Measurements from ENCODE around the gene USP46.
A peak's percentile ranks its signal among the peaks of the same experiment; 100 is the strongest.

Gene USP46

GRCh38 chr4:52659001-52659721, at the start of gene USP46:
USP46 (minus strand) TSS chr4:52659301; CDS start chr4:52659150, 151 bp downstream.
- DNase-seq, result no peak

- no peak for DNase-seq
These were observed 45.6 kb upstream of the USP46 start for GRCh38 chr4:52704661-52705060.

DNA sequence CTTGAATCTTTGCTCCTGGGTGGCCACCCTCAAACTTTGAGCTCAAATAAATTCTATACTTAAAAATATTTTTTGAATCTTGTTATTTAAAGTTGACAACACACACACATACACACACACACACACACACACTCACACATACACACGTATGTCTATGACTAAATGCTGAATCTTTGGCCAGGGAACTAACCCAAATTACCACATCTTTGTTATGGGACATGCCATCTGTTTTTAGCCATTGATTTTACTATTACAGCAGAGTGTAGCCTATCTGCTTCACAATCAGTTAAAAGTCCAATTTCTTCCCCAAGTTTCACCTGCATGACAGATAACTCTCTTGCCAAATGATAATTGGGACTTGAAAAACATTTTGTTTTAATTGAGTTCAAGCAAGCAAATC, 45.0 kb upstream of the USP46 start:
- no peak for DNase-seq

DNA sequence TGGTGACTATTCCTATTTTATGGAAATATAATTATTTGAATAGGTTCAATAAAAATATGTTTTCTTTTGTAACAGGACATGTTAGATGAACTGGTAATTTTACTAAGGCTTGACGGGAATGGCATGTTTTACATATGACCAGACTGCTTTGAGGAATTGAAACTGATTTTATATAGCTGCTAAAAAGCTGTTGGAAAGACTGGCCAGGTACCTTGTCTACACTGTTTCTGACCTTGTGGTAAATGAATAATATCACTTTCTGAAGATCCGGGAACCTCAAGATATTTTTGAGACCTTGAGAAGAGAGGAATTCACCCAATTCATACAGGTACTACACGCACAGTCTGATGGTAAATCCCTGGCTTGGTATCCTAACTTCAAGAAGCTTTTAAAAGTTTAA, 42.1 kb upstream of the USP46 start:
- DNase-seq, result no peak

DNA sequence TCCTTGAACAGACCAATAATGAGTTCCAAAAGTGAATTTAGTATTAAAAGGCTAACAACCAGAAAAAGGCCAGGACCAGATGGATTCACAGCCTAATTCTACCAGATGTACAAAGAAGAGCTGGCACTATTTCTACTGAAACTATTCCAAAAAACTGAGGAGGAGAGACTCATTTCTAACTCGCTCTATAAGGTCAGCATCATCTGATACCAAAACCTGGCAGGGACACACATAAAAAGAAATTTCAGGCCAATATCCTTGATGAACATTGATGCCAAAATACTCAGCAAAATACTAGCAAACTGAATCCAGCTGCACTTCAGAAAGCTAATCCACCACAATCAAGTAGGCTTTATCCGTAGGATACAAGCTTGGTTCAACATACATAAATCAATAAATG, 35.8 kb upstream of the USP46 start:
- DNase-seq, result no peak

DNA sequence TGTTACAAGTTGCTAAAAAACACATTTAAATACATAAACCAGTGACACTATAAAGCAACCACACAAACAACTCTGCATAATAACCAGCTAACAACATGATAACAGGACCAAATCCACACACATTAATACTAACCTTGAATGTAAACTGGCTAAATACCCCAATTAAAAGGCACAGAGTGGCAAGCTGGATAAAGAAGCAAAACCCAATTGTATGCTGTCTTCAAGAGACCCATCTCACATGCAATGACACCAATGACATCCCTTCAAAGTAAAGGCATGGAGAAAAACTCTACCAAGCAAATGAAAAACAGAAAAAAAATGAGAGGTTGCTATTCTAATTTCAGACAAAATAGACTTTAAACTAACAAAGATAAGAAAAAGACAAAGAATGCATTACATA, 34.4 kb upstream of the USP46 start:
- no peak for DNase-seq

DNA sequence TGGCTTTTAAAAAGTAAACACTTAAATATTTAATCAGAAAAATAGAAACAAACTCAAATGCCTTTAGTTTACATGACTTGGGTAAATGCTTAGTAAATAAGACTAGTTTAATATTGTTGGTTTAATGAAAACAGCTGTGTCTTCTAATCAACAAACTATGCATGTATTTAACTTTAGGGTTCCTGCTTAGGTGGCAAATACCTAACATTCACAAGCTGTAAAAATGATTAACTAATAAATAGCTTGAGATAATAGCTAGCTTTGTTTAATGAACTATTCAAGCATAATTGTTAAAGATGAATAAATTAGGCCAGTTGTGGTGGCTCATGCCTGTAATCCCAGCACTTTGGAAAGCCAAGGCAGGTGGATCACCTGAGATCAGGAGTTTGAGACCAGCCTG, 30.0 kb upstream of the USP46 start:
- no peak for DNase-seq

DNA sequence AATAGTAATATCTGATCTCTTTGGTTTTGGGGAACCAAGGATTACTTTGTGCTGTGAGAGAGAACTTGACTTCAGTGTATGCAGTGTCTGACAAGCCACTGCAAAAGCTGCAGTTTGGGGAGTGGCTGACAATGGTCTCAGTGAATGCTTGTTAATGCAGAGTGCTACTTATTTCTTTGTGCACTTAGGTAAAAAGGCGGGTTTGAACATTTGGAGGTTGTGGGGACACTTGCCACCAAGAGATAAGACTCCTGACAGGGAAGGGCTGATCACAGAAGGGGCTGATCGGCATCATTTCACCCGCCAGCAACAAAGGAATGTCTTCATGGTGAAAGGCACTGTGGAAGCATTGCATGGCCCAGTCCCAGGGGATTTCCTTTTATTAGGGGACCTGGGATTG, 28.6 kb upstream of the USP46 start:
- DNase-seq, result no peak

GRCh38 chr4:52685316-52685715, 26.2 kb upstream of the USP46 start:
- DNase-seq, result no peak

GRCh38 chr4:52684896-52685295, 25.8 kb upstream of the USP46 start:
- DNase-seq, result no peak

DNA sequence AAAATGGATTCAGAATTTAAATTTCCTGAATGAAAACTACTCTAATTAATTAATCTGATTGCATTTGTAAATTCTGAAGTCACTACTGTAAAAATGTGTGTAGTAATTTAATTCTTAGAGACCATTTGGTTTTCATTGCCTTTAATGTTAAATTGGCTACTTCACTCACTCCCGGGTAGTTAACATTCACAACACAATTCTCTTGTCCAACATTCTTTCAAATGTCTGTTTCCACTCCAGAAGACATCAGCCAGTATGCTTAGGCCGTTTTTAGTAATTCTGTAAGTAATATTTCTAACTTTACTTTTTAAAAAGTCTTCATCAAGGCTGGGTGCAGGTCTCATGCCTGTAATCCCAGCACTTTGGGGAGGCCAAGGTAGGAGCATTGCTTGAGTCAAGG, 21.3 kb upstream of the USP46 start:
- no peak for DNase-seq

- DNase-seq, result no peak
These were observed 17.4 kb upstream of the USP46 start for GRCh38 chr4:52676536-52676935.

DNA sequence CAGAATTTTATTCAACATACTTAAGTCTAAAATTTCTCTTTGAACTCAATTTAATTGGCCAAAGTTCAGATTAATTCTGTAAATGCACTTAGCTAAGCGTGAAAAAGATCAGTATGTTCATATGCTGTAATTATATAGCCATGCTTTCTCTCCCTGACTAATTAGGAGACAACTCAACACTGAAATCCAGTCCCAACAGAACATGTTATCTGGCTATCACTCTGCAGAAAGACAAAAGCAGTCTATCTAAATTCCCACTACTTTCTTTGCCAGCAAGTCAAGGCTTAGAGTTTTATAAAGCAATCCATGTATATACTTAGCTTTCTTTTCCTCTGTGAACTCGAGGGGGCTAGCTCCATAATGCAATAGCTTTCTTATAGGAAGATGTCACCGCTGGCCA, 16.0 kb upstream of the USP46 start:
- no peak for DNase-seq

- no peak for DNase-seq
These were observed 11.6 kb upstream of the USP46 start for GRCh38 chr4:52670739-52671138.

- no peak for DNase-seq
These were observed 11.0 kb upstream of the USP46 start for GRCh38 chr4:52670121-52670520.

GRCh38 chr4:52665592-52665991, 6.5 kb upstream of the USP46 start:
- DNase-seq, result no peak

DNA sequence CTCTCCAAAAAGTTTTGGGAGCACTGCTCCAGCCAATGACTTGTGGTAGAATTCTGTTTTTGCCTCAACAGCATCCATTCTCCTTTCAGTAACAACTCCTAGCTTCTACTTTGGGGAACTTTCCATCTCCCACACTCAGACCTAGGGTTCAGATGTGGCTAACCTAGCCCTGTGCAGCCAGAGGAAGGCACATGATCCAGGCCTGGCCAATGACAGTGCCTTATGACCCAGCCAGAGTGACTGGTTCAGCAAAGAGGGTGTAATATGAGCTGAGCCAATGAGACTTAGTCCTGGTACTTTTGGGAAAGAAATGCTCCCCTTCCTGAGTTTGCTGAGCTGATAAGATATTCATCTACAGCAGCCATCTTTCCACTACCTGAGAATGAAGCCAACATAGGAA, 5.4 kb upstream of the USP46 start:
- no peak for DNase-seq

- no peak for DNase-seq
These were observed 3.0 kb upstream of the USP46 start for GRCh38 chr4:52661966-52662690.

- DNase-seq, result no peak
These were observed 1.5 kb upstream of the USP46 start for GRCh38 chr4:52660643-52661042.

DNA sequence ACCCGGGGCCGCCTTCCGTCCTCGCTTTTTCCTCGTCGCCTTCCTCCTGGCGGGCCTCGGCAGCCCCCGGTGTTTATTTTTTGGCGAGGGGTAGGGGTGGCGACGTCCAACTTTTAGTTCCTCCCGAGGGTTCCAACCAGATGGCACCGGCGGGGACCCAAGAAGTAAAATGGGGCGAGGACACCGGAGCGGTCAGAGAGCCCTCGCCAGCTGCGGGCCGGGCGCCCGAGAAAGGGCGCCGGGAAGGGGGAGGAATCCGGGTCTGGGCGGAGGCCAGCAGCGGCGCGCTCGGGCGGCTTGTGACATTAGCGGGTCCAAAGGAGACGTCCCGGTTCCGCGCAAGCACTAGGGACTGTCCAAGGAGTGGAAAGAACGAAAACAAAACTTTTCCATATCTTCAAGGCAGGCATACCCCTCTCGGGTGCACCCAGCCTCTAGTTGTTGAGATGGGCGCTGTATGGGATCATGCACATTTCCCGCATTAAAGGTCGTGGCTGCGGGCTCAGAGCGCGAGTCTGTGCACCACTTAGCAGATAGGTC, 691 bp upstream of the USP46 start:
- no peak for DNase-seq

DNA sequence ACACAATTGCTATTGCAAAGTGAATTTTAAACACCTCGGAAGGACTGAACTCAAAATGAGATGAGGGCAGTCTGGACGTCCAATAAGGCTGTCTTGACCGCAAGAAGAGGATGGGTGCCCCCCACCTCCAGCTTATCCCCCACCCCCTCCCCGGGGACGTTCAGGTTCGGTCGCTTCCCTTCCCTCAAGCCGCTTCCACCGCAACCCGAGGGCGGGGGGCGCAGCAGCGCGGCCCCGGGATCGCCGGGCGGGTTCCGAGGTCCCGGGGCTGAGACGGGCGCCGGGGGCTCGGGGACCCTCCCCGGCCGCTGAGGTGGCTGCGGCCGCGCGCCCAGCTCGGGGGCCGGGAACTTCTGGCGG, 480 bp downstream of the USP46 start:
- DNase-seq, result no peak

- DNase-seq, result no peak
These were observed 1.2 kb downstream of the USP46 start for GRCh38 chr4:52657618-52658501.

DNA sequence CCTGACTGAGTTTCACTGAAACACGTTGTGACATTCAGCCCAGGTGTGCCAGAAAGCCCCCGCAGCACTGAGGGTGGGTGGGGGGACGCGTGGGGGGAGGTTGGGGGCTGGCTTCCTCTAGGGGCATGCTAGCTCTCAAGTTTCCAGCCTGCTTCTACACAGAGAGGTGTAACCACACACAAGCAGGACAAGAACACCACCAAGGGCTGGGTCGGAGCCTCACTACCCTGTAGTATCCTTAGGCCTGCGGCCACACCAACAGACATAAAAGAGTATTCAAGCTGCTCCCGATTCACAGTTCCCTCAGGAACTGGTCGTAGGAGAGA, 1.8 kb downstream of the USP46 start:
- no peak for DNase-seq

- peak; percentile 57 for DNase-seq
These were observed 3.6 kb downstream of the USP46 start for GRCh38 chr4:52655506-52655905.

All from GF-D8 (cell line).